Aorta (tissue), 4 donors: ENCODE results near the gene OR51S1. TPM values are rescaled to one million over a fixed set of nuclear protein-coding genes. Genes with fewer than 3 reads are reported as not detected.

Source experiments
- polyA plus RNA-seq, 2 donors: library from polyadenylated mRNA; stranded (reverse); fragments of 200-250 nt; gene quantifications; one replicate each; pipeline ENCODE4 v1.2.3, GENCODE V29; 2013
- total RNA-seq, 2 donors: library from RNA; stranded (reverse); fragmentation: NEBNext Ultra II Directional; extraction: Animal tissue kit (Norgen Biotek cat#: 25700); gene quantifications; one replicate each; pipeline ENCODE4 v1.2.1, GENCODE V29; 2021
- donor health status: healthy with polysubstance abuse.
- donor health status: Bipolar disorder and iron deficiency.
- donor health status: DM: no; HTN: no; CAD: no.
- donor health status: DM: yes; HTN: yes; CAD: no.

Gene OR51S1
- total and polyA plus RNA-seq, 4 donors: not detected

Other genes with a start within 250 kb of the OR51S1 start
- 10 to 100 TPM in 1 of 2 donors, 1 to 10 TPM in 1; 7.9 to 14.5 TPM for gene TRIM68, start 241.0 kb downstream of the OR51S1 start, total RNA-seq
- gene TRIM68, start 241.0 kb downstream of the OR51S1 start, polyA plus RNA-seq: 1 to 10 TPM; 3.9 to 4.0 TPM
- not detected for gene OR51D1, start 211.7 kb downstream of the OR51S1 start, total RNA-seq
- gene OR51D1, start 211.7 kb downstream of the OR51S1 start, polyA plus RNA-seq: not detected
- gene OR51E1, start 205.2 kb downstream of the OR51S1 start, total RNA-seq: under 1 TPM; 0.54 to 0.78 TPM
- not detected for gene OR51E1, start 205.2 kb downstream of the OR51S1 start, polyA plus RNA-seq
- gene OR51E2, start 151.4 kb downstream of the OR51S1 start, total RNA-seq: 1 to 10 TPM in 1 of 2 donors, under 1 TPM in 1; 0.51 to 1.2 TPM
- not detected for gene OR51E2, start 151.4 kb downstream of the OR51S1 start, polyA plus RNA-seq
- gene MMP26, start 144.4 kb downstream of the OR51S1 start, total RNA-seq: not detected
- not detected for gene MMP26, start 144.4 kb downstream of the OR51S1 start, polyA plus RNA-seq
- not detected for gene OR51F1, start 79.3 kb downstream of the OR51S1 start, total RNA-seq
- not detected for gene OR51F1, start 79.3 kb downstream of the OR51S1 start, polyA plus RNA-seq
- gene OR52R1, start 44.8 kb downstream of the OR51S1 start, total RNA-seq: not detected
- not detected for gene OR52R1, start 44.8 kb downstream of the OR51S1 start, polyA plus RNA-seq
- gene OR51F2, start 27.9 kb downstream of the OR51S1 start, total RNA-seq: not detected
- under 1 TPM in 1 of 2 donors, not detected in 1; 0.50 TPM for gene OR51F2, start 27.9 kb downstream of the OR51S1 start, polyA plus RNA-seq
- gene OR51T1, start 32.7 kb upstream of the OR51S1 start, total RNA-seq: not detected
- gene OR51T1, start 32.7 kb upstream of the OR51S1 start, polyA plus RNA-seq: not detected
- not detected for gene OR51A7, start 54.6 kb upstream of the OR51S1 start, total RNA-seq
- not detected for gene OR51A7, start 54.6 kb upstream of the OR51S1 start, polyA plus RNA-seq
- not detected for gene OR51G2, start 70.1 kb upstream of the OR51S1 start, total RNA-seq
- gene OR51G2, start 70.1 kb upstream of the OR51S1 start, polyA plus RNA-seq: not detected
- not detected for gene OR51G1, start 75.1 kb upstream of the OR51S1 start, total RNA-seq
- gene OR51G1, start 75.1 kb upstream of the OR51S1 start, polyA plus RNA-seq: not detected
- not detected for gene OR51A4, start 98.4 kb upstream of the OR51S1 start, total RNA-seq
- gene OR51A4, start 98.4 kb upstream of the OR51S1 start, polyA plus RNA-seq: not detected
- gene OR51A2, start 106.5 kb upstream of the OR51S1 start, total RNA-seq: not detected
- not detected for gene OR51A2, start 106.5 kb upstream of the OR51S1 start, polyA plus RNA-seq
- gene OR51L1, start 145.6 kb upstream of the OR51S1 start, total RNA-seq: not detected
- not detected for gene OR51L1, start 145.6 kb upstream of the OR51S1 start, polyA plus RNA-seq
- gene OR52J3, start 197.3 kb upstream of the OR51S1 start, total RNA-seq: not detected
- not detected for gene OR52J3, start 197.3 kb upstream of the OR51S1 start, polyA plus RNA-seq
- not detected for gene OR52E2, start 210.4 kb upstream of the OR51S1 start, total RNA-seq
- not detected for gene OR52E2, start 210.4 kb upstream of the OR51S1 start, polyA plus RNA-seq
- not detected for gene OR52E1, start 220.4 kb upstream of the OR51S1 start, total RNA-seq
- gene OR52E1, start 220.4 kb upstream of the OR51S1 start, polyA plus RNA-seq: not detected